Tibial nerve (tissue), 4 donors: Measurements from ENCODE around the gene PARD3B. TPM values are rescaled to one million over a fixed set of nuclear protein-coding genes. Genes with fewer than 3 reads are reported as not detected.

Experiments
- DNase-seq, 2 donors: peaks; one replicate each; pipeline ENCODE4 v3.0.0-alpha.2; 2019; ENCODE audit warnings: low spot score in 2 of 2
- H3K27ac ChIP-seq, 4 donors: fragments of 200-600 bp; sonication (generic) in 3 of 4; one replicate each; pipeline ENCODE4 v1.5.1; 2017 to 2019; ENCODE audit warnings: mild to moderate bottlenecking in 1 of 4
- H3K27me3 ChIP-seq, 2 donors: fragments of 200-600 bp; sonication (generic) in 1 of 2; one replicate each; pipeline versions ENCODE4 v1.5.1 to v1.6.0; 2017 to 2019
- H3K36me3 ChIP-seq, 3 donors: fragments of 200-600 bp; sonication (generic); one replicate each; pipeline ENCODE4 v1.5.1; 2018 to 2019
- H3K4me1 ChIP-seq, 4 donors: fragments of 200-600 bp; sonication (generic) in 3 of 4; one replicate each; pipeline ENCODE4 v1.5.1; 2017 to 2019
- H3K4me3 ChIP-seq, 4 donors: fragments of 200-600 bp; sonication (generic) in 3 of 4; one replicate each; pipeline ENCODE4 v1.5.1; 2017 to 2019; ENCODE audit warnings: mild to moderate bottlenecking in 1 of 4, moderate library complexity in 1 of 4
- H3K9me3 ChIP-seq, 4 donors: fragments of 200-600 bp; sonication (generic) in 3 of 4; one replicate each; pipeline ENCODE4 v1.5.1; 2017 to 2019
- CTCF ChIP-seq, 5 experiments: fragments of 200-600 bp in 3 of 5; fragments of 450-650 bp in 2 of 5; sonication (generic) in 3 of 5; IDR thresholded peaks; one replicate each; pipeline ENCODE4 v1.5.1; 2016 to 2019; ENCODE audit warnings: antibody characterized with exemption in 5 of 5, mild to moderate bottlenecking in 3 of 5, moderate library complexity in 2 of 5
- EP300 ChIP-seq, 2 donors: sonication (generic); formaldehyde crosslinking; IDR thresholded peaks; one replicate each; pipeline ENCODE4 v1.6.1; 2017; ENCODE audit warnings: antibody characterized with exemption in 2 of 2, mild to moderate bottlenecking in 1 of 2
- POLR2A ChIP-seq, 2 donors: fragments of 450-650 bp; IDR thresholded peaks; one replicate each; pipeline ENCODE4 v1.6.1; 2017; ENCODE audit warnings: antibody characterized with exemption in 2 of 2, mild to moderate bottlenecking in 2 of 2, moderate library complexity in 2 of 2
- WGBS, 2 donors: methylation state at CpG; one replicate each; pipeline ENCODE4 v1.1.5; 2018; 5-methylcytosine and 5-hydroxymethylcytosine counted together
- total RNA-seq, 4 donors: library from RNA; depleted of rRNA; stranded (reverse); fragments of >200 nt; gene quantifications; one replicate each; pipeline ENCODE4 v1.1.0, GENCODE V29; 2016

The PARD3B gene
- total RNA-seq, 4 donors from 2014 or later, result 47.4 to 101 (median 64.8) TPM

- no peaks in the 10 kb centered on the region for H3K27me3 ChIP-seq
- peaks cover 0 to 6% (median 2%) of the 10 kb centered on the region in 4 donors for H3K9me3 ChIP-seq
- 62 to 71% methylated on average over 7 of the region's 7 CpGs for WGBS, 2 donors
- H3K4me1 ChIP-seq, result peaks cover 0 to 11% (median 5%) of the 10 kb centered on the region in 4 donors
- H3K36me3 ChIP-seq, result no peaks in the 10 kb centered on the region
- no peak overlapping the region for H3K4me3 ChIP-seq
- no peak for DNase-seq
- TF ChIP-seq CTCF (IDR thresholded peaks at IDR 0.05), result no peak
- TF ChIP-seq POLR2A (IDR thresholded peaks at IDR 0.05), result no peak
- TF ChIP-seq EP300 (IDR thresholded peaks at IDR 0.05), result no peak
- H3K27ac ChIP-seq, result no peak overlapping the region
Observed at GRCh38 chr2:204628926-204629712, 83.8 kb downstream of the PARD3B start.

- H3K9me3 ChIP-seq, result peaks cover 0 to 6% (median 2%) of the 10 kb centered on the region in 4 donors
- no peak for DNase-seq
Observed at GRCh38 chr2:204632410-204632809, 87.1 kb downstream of the PARD3B start.

GRCh38 chr2:204634564-204634963 is 89.3 kb downstream of the PARD3B start:
- Histone ChIP-seq H3K4me1 (no peaks in the 10 kb centered on the region), H3K36me3 (no peaks in the 10 kb centered on the region), H3K27me3 (no peaks in the 10 kb centered on the region), H3K27ac (no peak overlapping the region), H3K9me3 (peaks cover 0 to 6% (median 2%) of the 10 kb centered on the region in 4 donors), H3K4me3 (no peak overlapping the region)
- DNase-seq, result no peak
- WGBS, 2 donors, result 95 to 98% methylated on average over 3 of the region's 3 CpGs
- TF ChIP-seq POLR2A (IDR thresholded peaks at IDR 0.05) (no peak), EP300 (IDR thresholded peaks at IDR 0.05) (no peak), CTCF (IDR thresholded peaks at IDR 0.05) (no peak)

More at GRCh38 chr2:204632410-204632809, 87.1 kb downstream of the PARD3B start:
- peaks cover 0 to 11% (median 5%) of the 10 kb centered on the region in 4 donors for H3K4me1 ChIP-seq
- TF ChIP-seq POLR2A (IDR thresholded peaks at IDR 0.05), result no peak
- H3K4me3 ChIP-seq, result no peak overlapping the region
- no peak overlapping the region for H3K27ac ChIP-seq
- H3K27me3 ChIP-seq, result no peaks in the 10 kb centered on the region
- WGBS, 2 donors, result 89 to 94% methylated on average over 3 of the region's 3 CpGs
- no peaks in the 10 kb centered on the region for H3K36me3 ChIP-seq

- Histone ChIP-seq H3K4me3 (no peak overlapping the region), H3K27me3 (no peaks in the 10 kb centered on the region), H3K4me1 (no peaks in the 10 kb centered on the region), H3K36me3 (no peaks in the 10 kb centered on the region), H3K27ac (no peak overlapping the region), H3K9me3 (peaks cover 0 to 6% (median 2%) of the 10 kb centered on the region in 4 donors)
- DNase-seq, result no peak
- TF ChIP-seq EP300 (IDR thresholded peaks at IDR 0.05) (no peak), POLR2A (IDR thresholded peaks at IDR 0.05) (no peak), CTCF (IDR thresholded peaks at IDR 0.05) (no peak)
- WGBS, 2 donors, result 59 to 93% methylated on average over 3 of the region's 3 CpGs
Observed at GRCh38 chr2:204635478-204635877, 90.2 kb downstream of the PARD3B start.

GRCh38 chr2:204638471-204639194 is 93.4 kb downstream of the PARD3B start:
- H3K27ac ChIP-seq, result no peak overlapping the region
- DNase-seq, result no peak
- WGBS, 2 donors, result 80 to 82% methylated on average over 4 of the region's 4 CpGs
- no peaks in the 10 kb centered on the region for H3K36me3 ChIP-seq
- no peak overlapping the region for H3K4me3 ChIP-seq
- H3K4me1 ChIP-seq, result peaks cover 0 to 11% (median 0%) of the 10 kb centered on the region in 4 donors
- no peaks in the 10 kb centered on the region for H3K27me3 ChIP-seq
- no peaks in the 10 kb centered on the region for H3K9me3 ChIP-seq
- TF ChIP-seq POLR2A (IDR thresholded peaks at IDR 0.05) (no peak), EP300 (IDR thresholded peaks at IDR 0.05) (no peak), CTCF (IDR thresholded peaks at IDR 0.05) (no peak)
